ENCODE results near the gene CARD10. TPM values are rescaled to one million over a fixed set of nuclear protein-coding genes. Genes with fewer than 3 reads are reported as not detected.
A peak's percentile ranks its signal among the peaks of the same experiment; 100 is the strongest.

The CARD10 gene
- total RNA-seq, 1 donor from 2014 or later, result 13.5 TPM

DNA sequence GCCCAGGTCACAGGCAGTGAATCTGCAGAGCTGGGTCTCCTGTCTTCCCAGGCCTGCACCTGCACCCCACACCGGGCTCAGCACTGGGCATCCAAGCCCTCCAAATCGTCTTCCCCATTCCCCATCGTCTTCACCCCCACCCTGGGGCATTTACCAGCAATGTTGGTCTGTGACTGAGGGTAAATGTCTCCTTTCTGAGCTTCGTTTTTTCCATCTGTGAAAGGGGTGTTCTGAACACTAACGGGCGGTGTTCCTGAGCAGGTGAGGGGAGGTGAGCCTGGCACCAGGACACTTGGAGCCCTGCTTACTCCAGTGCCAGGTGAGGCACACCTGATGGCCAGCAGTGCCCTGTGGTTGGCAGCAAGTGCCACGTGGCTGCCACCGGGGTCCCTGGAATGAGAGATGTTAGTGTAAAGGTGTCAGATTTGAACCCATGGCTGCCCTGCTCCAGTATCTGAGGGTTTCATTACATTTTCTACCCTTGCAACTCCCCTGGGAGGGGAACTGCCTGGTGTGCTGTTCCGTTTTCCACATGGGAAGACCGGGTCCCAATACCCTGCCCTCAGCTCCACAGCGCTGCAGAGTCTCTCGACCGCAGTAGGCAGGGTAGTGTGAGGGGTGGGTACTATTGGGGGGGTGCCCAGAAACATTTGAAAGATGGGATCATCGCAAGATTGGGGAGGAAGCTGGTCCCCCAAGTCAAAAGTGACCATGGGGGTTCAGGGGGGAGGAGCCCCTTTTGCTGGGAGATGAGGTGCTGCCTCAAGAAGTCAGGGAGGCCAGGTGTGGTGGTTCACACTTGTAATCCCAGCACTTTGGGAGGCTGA, 43.0 kb upstream of the CARD10 start:
- no peak for DNase-seq (ENCODE audit: low spot score)
- H3K36me3 Mint-ChIP-seq (ENCODE audit: low read depth), result peaks cover 10% of the 10 kb centered on the region
- H3K4me3 Mint-ChIP-seq (ENCODE audit: unreplicated experiment), result peak overlapping the region; percentile 88
- peak overlapping the region; percentile 93 for H3K27ac Mint-ChIP-seq (ENCODE audit: unreplicated experiment)
- H3K9me3 Mint-ChIP-seq (ENCODE audit: low read depth), result no peaks in the 10 kb centered on the region
- peaks cover 70% of the 10 kb centered on the region for H3K4me1 Mint-ChIP-seq (ENCODE audit: low read depth)
- H3K27me3 Mint-ChIP-seq (ENCODE audit: low read depth), result no peaks in the 10 kb centered on the region
- peak; percentile 28 for TF ChIP-seq CTCF (IDR thresholded peaks at IDR 0.05)

GRCh38 chr22:37561212-37562048, 42.2 kb upstream of the CARD10 start:
- Mint-ChIP-seq H3K4me1 (ENCODE audit: low read depth) (peaks cover 72% of the 10 kb centered on the region), H3K27me3 (ENCODE audit: low read depth) (no peaks in the 10 kb centered on the region), H3K4me3 (ENCODE audit: unreplicated experiment) (peak overlapping the region; percentile 88), H3K9me3 (ENCODE audit: low read depth) (no peaks in the 10 kb centered on the region), H3K36me3 (ENCODE audit: low read depth) (peaks cover 6% of the 10 kb centered on the region), H3K27ac (ENCODE audit: unreplicated experiment) (peak overlapping the region; percentile 93)
- peak; percentile 92 for TF ChIP-seq CTCF (IDR thresholded peaks at IDR 0.05)
- DNase-seq (ENCODE audit: low spot score), result no peak

DNA sequence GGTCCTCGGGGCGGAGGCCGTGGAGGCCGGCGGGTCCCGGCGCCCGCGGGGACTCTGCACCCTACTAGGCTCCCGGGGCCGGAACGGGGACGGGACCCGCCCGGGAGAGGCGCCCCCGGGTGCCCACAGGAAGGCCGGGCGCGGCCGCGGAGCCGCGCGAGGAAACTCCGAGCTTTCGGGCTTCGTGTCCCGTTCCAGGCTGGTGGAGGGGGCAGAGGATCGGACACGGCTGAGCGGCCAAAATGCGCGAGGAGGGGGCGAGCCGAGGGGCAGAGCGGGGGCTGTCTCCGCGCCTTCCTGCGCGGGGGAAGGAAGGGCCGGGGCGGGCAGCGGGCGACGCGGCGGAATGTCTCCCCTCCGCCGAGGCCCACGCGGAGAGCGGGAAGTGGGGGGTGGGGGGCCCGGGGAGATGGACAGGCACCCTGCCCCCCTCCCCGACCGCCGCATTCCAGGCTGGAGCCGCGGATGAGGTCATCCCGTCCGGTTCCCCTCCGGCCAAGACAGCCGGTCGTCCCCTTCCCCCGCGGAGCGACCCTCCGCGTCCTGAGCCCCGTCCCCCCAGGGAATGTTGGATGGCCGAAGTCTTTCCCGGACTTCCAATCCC, 41.5 kb upstream of the CARD10 start:
- Mint-ChIP-seq H3K27me3 (ENCODE audit: low read depth) (no peaks in the 10 kb centered on the region), H3K36me3 (ENCODE audit: low read depth) (peaks cover 4% of the 10 kb centered on the region), H3K4me3 (ENCODE audit: unreplicated experiment) (peak overlapping the region; percentile 88), H3K9me3 (ENCODE audit: low read depth) (no peaks in the 10 kb centered on the region), H3K4me1 (ENCODE audit: low read depth) (peaks cover 76% of the 10 kb centered on the region), H3K27ac (ENCODE audit: unreplicated experiment) (peak overlapping the region; percentile 93)
- no peak for DNase-seq (ENCODE audit: low spot score)
- no peak for TF ChIP-seq CTCF (IDR thresholded peaks at IDR 0.05)

DNA sequence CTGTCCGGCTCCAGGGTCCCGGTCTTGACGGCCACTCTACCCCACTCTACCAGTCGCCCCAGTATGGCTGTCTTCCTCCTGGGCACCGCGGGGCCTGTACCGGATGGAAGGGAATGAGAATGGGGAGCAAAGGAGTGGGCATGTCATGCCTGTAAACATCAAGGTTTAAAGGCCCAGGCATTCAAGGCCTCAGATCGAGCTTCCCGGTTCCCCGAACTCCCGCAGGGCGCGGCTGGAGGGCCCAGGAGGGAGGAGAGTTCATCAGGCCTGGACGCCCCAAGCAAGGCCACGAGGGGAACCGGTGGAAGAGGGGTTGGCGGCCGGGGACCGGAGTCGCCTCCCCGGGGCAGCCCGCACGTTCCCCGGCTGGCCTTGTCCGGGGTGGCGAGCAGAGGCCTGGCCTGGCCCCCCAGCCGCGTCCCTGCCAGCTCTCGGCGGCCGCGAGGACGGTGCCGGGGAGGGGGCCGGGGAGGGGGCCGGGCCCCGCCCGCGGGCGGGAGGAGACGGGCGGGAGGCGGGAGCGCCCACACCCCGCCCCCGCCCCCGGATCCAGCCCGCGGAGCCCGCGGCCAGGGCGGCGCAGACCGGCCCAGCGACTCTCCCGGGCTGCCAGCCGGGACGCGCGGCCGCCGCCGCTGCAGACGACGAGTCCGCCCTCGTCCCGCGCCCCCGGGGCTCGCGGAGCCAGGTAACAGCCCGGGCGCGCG, 40.8 kb upstream of the CARD10 start, which contains the start of gene CDC42EP1:
Gene CDC42EP1 (plus strand): TSS at position 580 of the 707 bp plus-strand sequence. CDS start 5,870 bp downstream, outside the sequence.
- Mint-ChIP-seq H3K4me3 (ENCODE audit: unreplicated experiment) (peak within 1 kb of the TSS; percentile 88), H3K4me1 (ENCODE audit: low read depth) (peaks cover 69% of the 10 kb centered on the region), H3K36me3 (ENCODE audit: low read depth) (peaks cover 4% of the 10 kb centered on the region), H3K9me3 (ENCODE audit: low read depth) (no peaks in the 10 kb centered on the region), H3K27me3 (ENCODE audit: low read depth) (no peaks in the 10 kb centered on the region), H3K27ac (ENCODE audit: unreplicated experiment) (peak within 1 kb of the TSS; percentile 93)
- no peak for DNase-seq (ENCODE audit: low spot score)
- no peak for TF ChIP-seq CTCF (IDR thresholded peaks at IDR 0.05)
